SK-N-SH treated with all-trans-retinoic acid at 6 μM for 48 hours (cell line): ENCODE measurements around the gene AMTN.

ENCODE experiments used
- ESRRG ChIP-seq: fragments of 250-450 bp; sonication (Bioruptor Pico); IDR thresholded peaks from 2 replicates; pipeline ENCODE4 v1.6.1; 2021; ENCODE audit warnings: mild to moderate bottlenecking
- RARB ChIP-seq: fragments of 250-450 bp; sonication (Bioruptor Pico); IDR thresholded peaks from 2 replicates; pipeline ENCODE4 v1.8.0; 2021; ENCODE audit warnings: mild to moderate bottlenecking, moderate library complexity

DNA sequence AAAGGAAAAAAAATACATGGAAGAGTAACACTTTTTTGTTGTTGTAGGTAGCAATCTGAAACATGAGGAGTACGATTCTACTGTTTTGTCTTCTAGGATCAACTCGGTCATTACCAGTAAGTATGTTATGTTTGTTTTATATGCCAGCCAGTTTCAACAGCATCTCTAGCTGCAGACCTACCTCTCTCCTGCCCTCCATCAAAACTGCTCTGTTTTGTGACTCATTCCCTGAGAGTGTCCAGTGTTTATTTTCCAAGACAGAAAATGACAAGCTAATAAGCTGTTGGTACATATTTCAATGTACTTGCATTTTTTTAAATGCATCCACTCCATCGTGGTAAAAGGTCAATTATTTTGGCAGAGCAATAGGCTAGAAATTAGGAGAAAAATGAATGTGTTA, 347 bp downstream of the AMTN start:
- TF ChIP-seq ESRRG (CRISPR knock-in tag) (no peak), RARB (no peak)
